ENCODE data around the gene KLHL1. TPM values are rescaled to one million over a fixed set of nuclear protein-coding genes. Genes with fewer than 3 reads are reported as not detected.

Gene KLHL1
- total RNA-seq, 2 donors from 2014 or later, result 0.11 TPM; not detected in 1

DNA sequence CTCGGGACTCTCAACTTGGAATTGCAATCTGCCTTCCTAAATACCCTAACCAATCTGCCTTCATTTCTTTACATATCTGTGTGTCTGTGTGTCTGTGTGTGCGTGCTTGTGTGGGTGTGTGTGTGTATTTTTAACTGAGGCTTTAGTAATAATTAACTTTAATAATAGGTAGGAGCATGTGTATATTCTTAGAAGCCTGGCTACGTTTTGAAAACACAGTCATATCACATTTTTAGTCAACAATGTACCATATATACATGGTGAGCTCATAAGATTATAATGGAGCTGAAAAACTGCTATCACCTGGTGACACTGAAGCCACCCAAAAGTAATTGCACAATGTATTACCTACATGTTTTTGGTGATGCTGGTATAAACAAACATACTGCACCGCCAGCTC is 66.1 kb downstream of the KLHL1 start:
- no peak for TF ChIP-seq CTCF (IDR thresholded peaks at IDR 0.05)
- Histone ChIP-seq H3K36me3 (no peaks in the 10 kb centered on the region), H3K9ac (ENCODE audit: low read depth in 2 of 2, low read length in 2 of 2) (no peak overlapping the region), H3K9me3 (no peaks in the 10 kb centered on the region), H3K27ac (no peak overlapping the region), H3K4me3 (no peak overlapping the region), H3K4me1 (no peaks in the 10 kb centered on the region), H3K27me3 (no peaks in the 10 kb centered on the region)
- no peak for DNase-seq
- intact Hi-C loops (cut with DNase I), result no loop called here

GRCh38 chr13:70034286-70034685 is 74.0 kb downstream of the KLHL1 start:
- intact Hi-C loops (cut with DNase I), result no loop called here
- Histone ChIP-seq H3K4me1 (no peaks in the 10 kb centered on the region), H3K9ac (ENCODE audit: low read depth in 2 of 2, low read length in 2 of 2) (no peak overlapping the region), H3K27ac (no peak overlapping the region), H3K4me3 (no peak overlapping the region), H3K36me3 (no peaks in the 10 kb centered on the region), H3K27me3 (no peaks in the 10 kb centered on the region), H3K9me3 (no peaks in the 10 kb centered on the region)
- no peak for TF ChIP-seq CTCF (IDR thresholded peaks at IDR 0.05)
- no peak for DNase-seq

DNA sequence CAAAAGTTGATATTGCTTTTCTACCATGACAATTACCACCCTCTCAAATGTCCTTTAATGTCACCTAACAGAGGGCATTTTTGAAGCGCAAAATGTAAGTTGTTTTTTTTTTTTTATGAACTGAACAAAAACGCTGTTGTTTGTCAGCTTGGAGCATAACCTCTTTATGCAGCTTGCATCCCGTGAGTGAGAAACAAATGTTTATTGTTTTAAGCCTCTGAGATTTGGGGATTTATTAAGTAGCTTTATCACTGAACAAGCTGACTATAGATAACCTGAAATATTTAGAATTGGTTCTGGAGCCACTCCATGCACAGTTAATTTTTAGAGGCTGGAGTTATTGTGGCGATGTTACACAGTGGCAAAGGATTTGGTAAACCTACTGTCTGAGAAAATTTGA is 80.7 kb downstream of the KLHL1 start:
- Histone ChIP-seq H3K9me3 (no peaks in the 10 kb centered on the region), H3K27me3 (no peaks in the 10 kb centered on the region), H3K9ac (ENCODE audit: low read depth in 2 of 2, low read length in 2 of 2) (no peak overlapping the region), H3K4me3 (no peak overlapping the region), H3K27ac (no peak overlapping the region), H3K36me3 (no peaks in the 10 kb centered on the region), H3K4me1 (no peaks in the 10 kb centered on the region)
- intact Hi-C loops (cut with DNase I), result no loop called here
- no peak for DNase-seq
- TF ChIP-seq CTCF (IDR thresholded peaks at IDR 0.05), result no peak

DNA sequence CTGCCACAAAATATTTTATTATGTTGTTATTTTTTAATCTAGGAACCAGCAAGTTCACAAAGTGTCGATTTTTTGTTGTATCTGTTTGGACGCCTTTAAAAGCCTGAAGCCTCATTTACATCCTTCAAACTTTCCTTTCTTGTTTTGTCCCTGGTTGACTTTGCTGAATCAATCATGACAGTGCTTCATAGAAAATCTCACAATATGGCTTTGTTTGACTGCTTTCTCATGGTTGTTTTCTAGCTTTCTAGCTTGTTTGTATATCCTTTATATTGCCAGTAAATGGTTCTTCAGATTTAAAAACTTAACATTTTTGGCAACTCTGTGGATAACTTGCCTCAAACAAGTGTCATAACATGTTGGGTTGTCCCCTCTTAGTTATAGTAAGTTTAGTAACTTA is 84.7 kb downstream of the KLHL1 start:
- no peak for TF ChIP-seq CTCF (IDR thresholded peaks at IDR 0.05)
- H3K4me1 ChIP-seq, result no peaks in the 10 kb centered on the region
- intact Hi-C loops (cut with DNase I), result no loop called here
- no peak for DNase-seq
- H3K9me3 ChIP-seq, result no peaks in the 10 kb centered on the region
- no peak overlapping the region for H3K9ac ChIP-seq (ENCODE audit: low read depth in 2 of 2, low read length in 2 of 2)
- no peak overlapping the region for H3K27ac ChIP-seq
- H3K36me3 ChIP-seq, result no peaks in the 10 kb centered on the region
- no peak overlapping the region for H3K4me3 ChIP-seq
- no peaks in the 10 kb centered on the region for H3K27me3 ChIP-seq

DNA sequence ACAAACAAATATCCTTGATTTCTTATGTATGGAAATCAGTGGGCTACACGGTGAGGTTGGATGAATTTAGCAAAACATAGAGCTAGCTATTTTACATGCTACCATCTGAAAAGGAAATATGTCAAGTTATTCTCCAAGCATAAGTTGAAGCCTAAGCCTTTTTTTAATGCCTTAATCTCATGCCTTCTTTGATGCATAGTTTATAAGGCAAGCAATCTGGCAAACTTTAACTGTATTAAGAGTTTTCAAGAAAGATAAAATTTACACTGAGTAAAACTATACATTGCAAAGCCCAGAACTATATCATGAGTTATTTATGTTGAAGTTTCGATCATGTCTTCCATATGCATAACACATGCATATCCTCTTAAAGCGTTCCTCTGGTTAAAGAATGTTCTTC is 85.6 kb downstream of the KLHL1 start:
- Histone ChIP-seq H3K4me3 (no peak overlapping the region), H3K27me3 (no peaks in the 10 kb centered on the region), H3K9me3 (no peaks in the 10 kb centered on the region), H3K36me3 (no peaks in the 10 kb centered on the region), H3K4me1 (no peaks in the 10 kb centered on the region), H3K9ac (ENCODE audit: low read depth in 2 of 2, low read length in 2 of 2) (no peak overlapping the region), H3K27ac (no peak overlapping the region)
- no peak for TF ChIP-seq CTCF (IDR thresholded peaks at IDR 0.05)
- intact Hi-C loops (cut with DNase I), result no loop called here
- no peak for DNase-seq

DNA sequence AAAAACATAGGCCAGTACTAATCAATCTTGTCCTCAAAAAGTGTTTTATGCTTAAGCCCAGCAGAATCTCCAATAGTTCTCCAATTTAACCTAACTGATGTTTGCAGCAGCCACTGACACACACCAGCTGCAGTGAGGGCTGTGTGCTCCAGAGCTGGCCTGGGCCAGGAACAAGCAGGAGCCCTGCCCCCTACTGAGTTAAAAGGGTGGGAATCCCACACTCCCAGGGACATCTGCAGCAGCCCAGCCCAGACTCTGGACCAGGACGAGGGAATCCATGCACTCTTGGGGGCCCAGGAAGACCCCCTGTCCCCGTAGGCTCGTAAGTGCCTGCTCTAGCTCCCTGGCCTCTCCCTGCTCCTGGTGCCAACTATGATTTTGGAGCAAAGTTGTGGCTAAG is 92.1 kb downstream of the KLHL1 start:
- TF ChIP-seq CTCF (IDR thresholded peaks at IDR 0.05), result no peak

More for the DNA sequence above, 92.1 kb downstream of the KLHL1 start:
- Histone ChIP-seq H3K9me3 (no peaks in the 10 kb centered on the region), H3K4me1 (no peaks in the 10 kb centered on the region), H3K27ac (no peak overlapping the region), H3K36me3 (no peaks in the 10 kb centered on the region), H3K4me3 (no peak overlapping the region), H3K27me3 (no peaks in the 10 kb centered on the region), H3K9ac (ENCODE audit: low read depth in 2 of 2, low read length in 2 of 2) (no peak overlapping the region)
- intact Hi-C loops (cut with DNase I), result no loop called here
- no peak for DNase-seq

All from colonic mucosa (tissue), 4 donors.